IMR-90 (cell line): ENCODE results near the gene SS18L1. TPM values are rescaled to one million over a fixed set of nuclear protein-coding genes. Genes with fewer than 3 reads are reported as not detected.

Source experiments
- ATAC-seq: fragments of 200-7000 bp; cut with Tn5 transposase; 2 replicates; pipeline ENCODE4 v1.9.1; 2020; ENCODE audit warnings: low read depth, mild to moderate bottlenecking, moderate library complexity
- BruUV-seq: library from RNA; stranded (reverse); fragments of 400-500 nt; replicated peaks from 2 replicates; lab custom pipeline; 2021; lab: Mats Ljungman, UMichigan
- CTCF ChIA-PET: fragments of 300-600 bp; formaldehyde crosslinking; extraction: SDS; loops from one replicate; lab custom pipeline; 2021; ENCODE audit warnings: antibody characterized with exemption; lab: Yijun Ruan, JAX
- POLR2A ChIA-PET: fragments of 300-600 bp; sonication (Branson Sonifier 250); formaldehyde crosslinking; loops from one replicate; lab custom pipeline; 2022; ENCODE audit warnings: antibody characterized with exemption; ENCODE audit not compliant: unreplicated experiment; lab: Charles Lee
- DNase-seq: peaks from one replicate; pipeline ENCODE4 v3.0.0; 2013
- H2AFZ ChIP-seq: replicated peaks from 2 replicates; pipeline ENCODE3; 2013; ENCODE audit warnings: low read length, mild to moderate bottlenecking; ENCODE audit not compliant: poor library complexity
- H2AK5ac ChIP-seq: 2 replicates; pipeline ENCODE4 v1.6.1; 2013; ENCODE audit warnings: low read depth, low read length, inconsistent platforms
- H2AK9ac ChIP-seq: replicated peaks from 2 replicates; pipeline ENCODE3; 2013; ENCODE audit warnings: mild to moderate bottlenecking, low read depth, low read length, moderate library complexity; ENCODE audit not compliant: poor library complexity
- H2BK120ac ChIP-seq: 2 replicates; pipeline ENCODE4 v1.6.1; 2013; ENCODE audit warnings: low read depth, low read length, inconsistent platforms
- H2BK15ac ChIP-seq: 3 replicates; pipeline ENCODE4 v1.6.1; 2013; ENCODE audit warnings: low read depth, low read length, inconsistent platforms
- H2BK20ac ChIP-seq: 2 replicates; pipeline ENCODE4 v1.6.1; 2013; ENCODE audit warnings: low read depth, mild to moderate bottlenecking, inconsistent platforms, low read length, moderate library complexity
- H2BK5ac ChIP-seq: 2 replicates; pipeline ENCODE4 v1.6.1; 2013; ENCODE audit warnings: mild to moderate bottlenecking, low read depth, low read length, inconsistent platforms; ENCODE audit not compliant: poor library complexity, severe bottlenecking
- H3K14ac ChIP-seq: replicated peaks from 2 replicates; pipeline ENCODE4 v1.6.1; 2013; ENCODE audit warnings: low read depth, low read length, inconsistent platforms
- H3K18ac ChIP-seq: 2 replicates; pipeline ENCODE4 v1.6.1; 2013; ENCODE audit warnings: low read depth, low read length, control low read depth
- H3K23ac ChIP-seq: 2 replicates; pipeline ENCODE4 v1.6.1; 2013; ENCODE audit warnings: low read depth, low read length, inconsistent platforms
- H3K27ac ChIP-seq: 2 replicates; pipeline ENCODE4 v1.5.1; 2013; ENCODE audit warnings: mild to moderate bottlenecking, control low read depth, low read length; ENCODE audit not compliant: insufficient read depth
- H3K27me3 ChIP-seq: 2 replicates; pipeline ENCODE4 v1.6.1; 2013; ENCODE audit warnings: low read length; ENCODE audit not compliant: control insufficient read depth, insufficient read depth
- H3K36me3 ChIP-seq: 2 replicates; pipeline ENCODE4 v1.6.1; 2013; ENCODE audit warnings: low read length, mixed read lengths; ENCODE audit not compliant: control insufficient read depth, insufficient read depth
- H3K4ac ChIP-seq: 2 replicates; pipeline ENCODE4 v1.6.1; 2013; ENCODE audit warnings: low read depth, low read length, inconsistent platforms
- H3K4me1 ChIP-seq: 2 replicates; pipeline ENCODE4 v1.6.1; 2013; ENCODE audit warnings: low read length, mixed read lengths; ENCODE audit not compliant: control insufficient read depth, insufficient read depth
- H3K4me2 ChIP-seq: 2 replicates; pipeline ENCODE4 v1.6.1; 2013; ENCODE audit warnings: low read depth, mild to moderate bottlenecking, control low read depth, low read length, moderate library complexity
- H3K4me3 ChIP-seq: 2 replicates; pipeline ENCODE4 v1.5.1; 2013; ENCODE audit warnings: low read depth, mild to moderate bottlenecking, control low read depth, low read length, moderate library complexity; ENCODE audit not compliant: insufficient read depth
- H3K56ac ChIP-seq: 2 replicates; pipeline ENCODE4 v1.6.1; 2013; ENCODE audit warnings: low read length, inconsistent platforms; ENCODE audit not compliant: insufficient read depth; ENCODE audit errors: extremely low read depth
- H3K79me1 ChIP-seq, 2 experiments: 2 replicates each; pipeline ENCODE4 v1.6.1; 2013; ENCODE audit warnings: low read length in 2 of 2, inconsistent platforms in 1 of 2, low read depth in 1 of 2
- H3K9ac ChIP-seq: 2 replicates; pipeline ENCODE4 v1.6.1; 2013; ENCODE audit warnings: low read depth, low read length, control low read depth
- H3K9me1 ChIP-seq: 2 replicates; pipeline ENCODE4 v1.6.1; 2013; ENCODE audit warnings: low read length, inconsistent platforms; ENCODE audit not compliant: insufficient read depth
- H3K9me3 ChIP-seq: 2 replicates; pipeline ENCODE4 v1.6.1; 2013; ENCODE audit warnings: low read length; ENCODE audit not compliant: control insufficient read depth, insufficient read depth
- H4K20me1 ChIP-seq: 2 replicates; pipeline ENCODE4 v1.6.1; 2013; ENCODE audit warnings: low read length, inconsistent platforms; ENCODE audit not compliant: insufficient read depth
- H4K5ac ChIP-seq: 2 replicates; pipeline ENCODE4 v1.6.1; 2013; ENCODE audit warnings: mild to moderate bottlenecking, low read depth, low read length, control low read depth
- H4K8ac ChIP-seq, 2 experiments: 2 replicates each; pipeline ENCODE4 v1.6.1; 2013; ENCODE audit warnings: low read depth in 2 of 2, low read length in 2 of 2, control low read depth in 1 of 2, inconsistent platforms in 1 of 2
- H4K91ac ChIP-seq: 2 replicates; pipeline ENCODE4 v1.6.1; 2013; ENCODE audit warnings: low read depth, low read length, inconsistent platforms; ENCODE audit not compliant: insufficient read depth
- BHLHE40 ChIP-seq: fragments of 150-350 bp; IDR thresholded peaks from 2 replicates; pipeline ENCODE4 v1.6.1; 2016; ENCODE audit warnings: mild to moderate bottlenecking, low read depth, low read length
- CEBPB ChIP-seq: IDR thresholded peaks from 2 replicates; pipeline ENCODE4 v1.6.1; 2012; ENCODE audit warnings: low read depth, low read length, improper control_type of control experiment
- FOS ChIP-seq: fragments of 150-350 bp; IDR thresholded peaks from 2 replicates; pipeline ENCODE4 v1.6.1; 2016; ENCODE audit warnings: low read depth, low read length
- MAFK ChIP-seq: IDR thresholded peaks from 2 replicates; pipeline ENCODE4 v1.6.1; 2012; ENCODE audit warnings: low read depth, low read length, improper control_type of control experiment
- MXI1 ChIP-seq: IDR thresholded peaks from 2 replicates; pipeline ENCODE4 v1.6.1; 2012; ENCODE audit warnings: low read depth, mild to moderate bottlenecking, low read length, moderate library complexity, borderline replicate concordance
- RAD21 ChIP-seq: IDR thresholded peaks from 2 replicates; pipeline ENCODE4 v1.6.1; 2012; ENCODE audit warnings: low read length, improper control_type of control experiment
- RFX5 ChIP-seq: IDR thresholded peaks from 2 replicates; pipeline ENCODE4 v1.8.0; 2012; ENCODE audit warnings: low read depth, mild to moderate bottlenecking, low read length, moderate library complexity
- SMC3 ChIP-seq: fragments of 150-350 bp; IDR thresholded peaks from 2 replicates; pipeline ENCODE4 v1.6.1; 2016; ENCODE audit warnings: low read depth, mild to moderate bottlenecking, antibody characterized with exemption, low read length, moderate library complexity
- WGBS, 2 experiments: methylation state at CpG; one replicate each; pipeline versions ENCODE4 v1.1.5 to v1.1.7; 2013; ENCODE audit warnings: missing lambda C conversion rate in 2 of 2; ENCODE audit not compliant: insufficient read length in 1 of 2; ENCODE audit errors: extremely low coverage in 2 of 2; 5-methylcytosine and 5-hydroxymethylcytosine counted together
- dilution Hi-C: fragments of 300-500 bp; cut with HindIII; formaldehyde crosslinking; loops from one replicate; pipeline ENCODE4 v1.14.3; 2018; ENCODE audit warnings: low sequenced_read_pairs; ENCODE audit not compliant: unreplicated experiment
- in situ Hi-C: fragments of 300-500 bp; cut with MboI; formaldehyde crosslinking; loops from 3 replicates; pipeline ENCODE4 v1.14.3; 2019; ENCODE audit warnings: low sequenced_read_pairs, inconsistent platforms, mixed read lengths
- intact Hi-C: fragments of 100-400 bp; cut with micrococcal nuclease; formaldehyde crosslinking; loops from 2 replicates; pipeline ENCODE4 v1.10.0; 2022
- polyA plus RNA-seq, 3 experiments: library from polyadenylated mRNA; depleted of rRNA; stranded (reverse); fragments of >200 nt; gene quantifications; 2 replicates each; pipeline ENCODE4 v1.2.3, GENCODE V29; 2012; ENCODE audit warnings: low replicate concordance in 1 of 3
- total RNA-seq: library from RNA; depleted of rRNA; stranded (reverse); fragments of >200 nt; gene quantifications from 2 replicates; pipeline ENCODE4 v1.2.3, GENCODE V29; 2012

The SS18L1 gene
- total and polyA plus RNA-seq, 2 of the 4 experiments (the other 2 are of a cell fraction) = 8.1 to 12.2 TPM

DNA sequence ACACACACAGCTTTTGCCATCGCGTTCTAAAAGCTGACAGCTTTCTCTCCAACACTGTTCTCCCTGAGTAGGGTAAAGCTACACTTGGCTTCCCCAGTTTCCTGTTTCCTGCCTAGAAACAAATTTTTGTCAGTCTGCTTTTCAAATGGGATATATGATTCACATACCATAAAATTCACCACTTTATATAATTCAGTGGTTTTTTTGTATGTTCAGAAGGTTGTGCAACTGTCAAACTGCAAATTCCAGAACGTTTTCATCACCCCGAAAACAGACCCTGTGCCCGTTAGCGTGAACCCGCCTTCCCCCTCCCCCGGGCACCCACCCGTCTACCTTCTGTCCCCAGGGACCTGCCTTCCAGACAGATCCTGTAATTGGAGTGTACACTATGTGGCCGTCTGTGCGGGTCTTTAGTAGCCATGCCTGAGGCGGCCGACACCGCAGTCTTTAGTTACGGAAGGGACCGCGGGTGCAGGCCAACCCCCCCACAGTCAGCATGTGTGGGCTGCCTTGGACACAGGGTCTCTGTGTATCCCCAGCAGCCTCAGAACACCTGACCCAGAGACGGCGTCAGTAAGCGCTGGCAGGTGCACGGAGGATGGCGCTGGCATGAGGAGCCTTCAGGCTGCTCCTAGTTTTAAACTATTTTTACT, 59.9 kb downstream of the SS18L1 start:
- Histone ChIP-seq H3K9me3 (no peaks in the 10 kb centered on the region), H4K8ac (no peak overlapping the region), H2BK15ac (no peak overlapping the region), H3K27ac (no peak overlapping the region), H3K4me3 (no peak overlapping the region), H2AK9ac (no peak overlapping the region), H4K20me1 (peaks cover 4% of the 10 kb centered on the region; the same call in 1 of the 2 replicates), H2BK120ac (no peak overlapping the region), H2AFZ (no peak overlapping the region), H3K14ac (no peak overlapping the region), H2BK5ac (no peak overlapping the region), H3K4me2 (no peak overlapping the region), H3K9ac (no peak overlapping the region), H3K4ac (no peak overlapping the region), H3K79me1 (no peaks in the 10 kb centered on the region; a peak in 2 of 4 replicates), H3K27me3 (no peaks in the 10 kb centered on the region), H3K56ac (no peak overlapping the region), H2BK20ac (no peak overlapping the region), H3K23ac (no peak overlapping the region), H4K91ac (no peak overlapping the region), H3K36me3 (peaks cover 32% of the 10 kb centered on the region), H4K5ac (no peak overlapping the region), H3K18ac (no peak overlapping the region), H3K4me1 (no peaks in the 10 kb centered on the region), H3K9me1 (no peaks in the 10 kb centered on the region), H2AK5ac (no peak overlapping the region)
- ChIA-PET POLR2A (no interaction called here), CTCF (no interaction called here)
- in situ Hi-C loops = no loop called here
- dilution Hi-C loops = no loop called here
- intact Hi-C loops = no loop called here
- WGBS, 2 experiments = 80% methylated on average over 9 of the region's 22 CpGs; no CpG with 5 or more reads in 1 of the 2 experiments
- ATAC-seq (no peak), DNase-seq (no peak)
- BruUV-seq = no TSS peak
- no peak for TF ChIP-seq RAD21
- no peak for TF ChIP-seq RFX5
- TF ChIP-seq MXI1 = no peak
- TF ChIP-seq FOS = no peak
- TF ChIP-seq SMC3 = no peak
- 0 out of 2 replicates have a peak, but pooled peaks have one; percentile 7 for TF ChIP-seq CEBPB
- no peak for TF ChIP-seq BHLHE40
- no peak for TF ChIP-seq MAFK
